Measurements from ENCODE around the gene SUMF2.
A peak's percentile ranks its signal among the peaks of the same experiment; 100 is the strongest.
"Not testable (repeated sequence)": the region's sequence is repeated elsewhere in the genome, so short reads cannot be mapped to it uniquely, and the experiment has no call there.

The SUMF2 gene

GRCh38 chr7:56063882-56064625 lies at the start of gene SUMF2:
SUMF2 (plus strand) TSS chr7:56064286; CDS start chr7:56064312, 26 bp downstream.
- peak; percentile 75 to 83 for DNase-seq (ENCODE audit: low read depth in 2 of 2)

- not testable (repeated sequence) for DNase-seq (ENCODE audit: low read depth in 2 of 2)
These were observed 47.1 kb upstream of the SUMF2 start for GRCh38 chr7:56017015-56017414.

- no peak for DNase-seq (ENCODE audit: low read depth in 2 of 2)
These were observed 44.6 kb upstream of the SUMF2 start for GRCh38 chr7:56019501-56019900.

GRCh38 chr7:56023500-56023899 lies 40.6 kb upstream of the SUMF2 start:
- no peak for DNase-seq (ENCODE audit: low read depth in 2 of 2)

- DNase-seq (ENCODE audit: low read depth in 2 of 2) = no peak
These were observed 37.5 kb upstream of the SUMF2 start for GRCh38 chr7:56026538-56026937.

GRCh38 chr7:56028942-56029630 lies 35.0 kb upstream of the SUMF2 start:
- no peak for DNase-seq (ENCODE audit: low read depth in 2 of 2)

- no peak for DNase-seq (ENCODE audit: low read depth in 2 of 2)
These were observed 33.7 kb upstream of the SUMF2 start for GRCh38 chr7:56030340-56030739.

GRCh38 chr7:56031556-56031955 lies 32.5 kb upstream of the SUMF2 start:
- DNase-seq (ENCODE audit: low read depth in 2 of 2) = not testable (repeated sequence)

- not testable (repeated sequence) for DNase-seq (ENCODE audit: low read depth in 2 of 2)
These were observed 31.5 kb upstream of the SUMF2 start for GRCh38 chr7:56032578-56032977.

- DNase-seq (ENCODE audit: low read depth in 2 of 2) = peak; percentile 19 to 42
These were observed 30.2 kb upstream of the SUMF2 start for GRCh38 chr7:56033671-56034432.

- DNase-seq (ENCODE audit: low read depth in 2 of 2) = no peak
These were observed 23.4 kb upstream of the SUMF2 start for GRCh38 chr7:56040730-56041129.

GRCh38 chr7:56045758-56046157 lies 18.3 kb upstream of the SUMF2 start:
- not testable (repeated sequence) for DNase-seq (ENCODE audit: low read depth in 2 of 2)

- no peak for DNase-seq (ENCODE audit: low read depth in 2 of 2)
These were observed 17.2 kb upstream of the SUMF2 start for GRCh38 chr7:56046721-56047445.

GRCh38 chr7:56047446-56048116 lies 16.5 kb upstream of the SUMF2 start:
- DNase-seq (ENCODE audit: low read depth in 2 of 2) = not testable (repeated sequence)

- no peak for DNase-seq (ENCODE audit: low read depth in 2 of 2)
These were observed 15.8 kb upstream of the SUMF2 start for GRCh38 chr7:56048245-56048644.

GRCh38 chr7:56048763-56049162 lies 15.3 kb upstream of the SUMF2 start:
- not testable (repeated sequence) for DNase-seq (ENCODE audit: low read depth in 2 of 2)

- DNase-seq (ENCODE audit: low read depth in 2 of 2) = no peak
These were observed 13.1 kb upstream of the SUMF2 start for GRCh38 chr7:56051053-56051338.

GRCh38 chr7:56051339-56052191 lies 12.5 kb upstream of the SUMF2 start, which contains the start of the genes CCT6A and PSPH:
CCT6A (plus strand) TSS chr7:56051765; CDS start chr7:56051849, 84 bp downstream.
PSPH (minus strand) TSS chr7:56051444; CDS start chr7:56021212, 30,232 bp downstream.
- DNase-seq (ENCODE audit: low read depth in 2 of 2) = peak; percentile 87 to 90

GRCh38 chr7:56053379-56053778 lies 10.7 kb upstream of the SUMF2 start:
- DNase-seq (ENCODE audit: low read depth in 2 of 2) = no peak

GRCh38 chr7:56053993-56054392 lies 10.1 kb upstream of the SUMF2 start:
- DNase-seq (ENCODE audit: low read depth in 2 of 2) = no peak
